Measurements from ENCODE around the gene CES1. TPM values are rescaled to one million over a fixed set of nuclear protein-coding genes. Genes with fewer than 3 reads are reported as not detected.
"Not testable (repeated sequence)": the region's sequence is repeated elsewhere in the genome, so short reads cannot be mapped to it uniquely, and the experiment has no call there.

Gene CES1
- total RNA-seq, 4 donors from 2014 or later = 0.76 to 9.5 (median 2.6) TPM

DNA sequence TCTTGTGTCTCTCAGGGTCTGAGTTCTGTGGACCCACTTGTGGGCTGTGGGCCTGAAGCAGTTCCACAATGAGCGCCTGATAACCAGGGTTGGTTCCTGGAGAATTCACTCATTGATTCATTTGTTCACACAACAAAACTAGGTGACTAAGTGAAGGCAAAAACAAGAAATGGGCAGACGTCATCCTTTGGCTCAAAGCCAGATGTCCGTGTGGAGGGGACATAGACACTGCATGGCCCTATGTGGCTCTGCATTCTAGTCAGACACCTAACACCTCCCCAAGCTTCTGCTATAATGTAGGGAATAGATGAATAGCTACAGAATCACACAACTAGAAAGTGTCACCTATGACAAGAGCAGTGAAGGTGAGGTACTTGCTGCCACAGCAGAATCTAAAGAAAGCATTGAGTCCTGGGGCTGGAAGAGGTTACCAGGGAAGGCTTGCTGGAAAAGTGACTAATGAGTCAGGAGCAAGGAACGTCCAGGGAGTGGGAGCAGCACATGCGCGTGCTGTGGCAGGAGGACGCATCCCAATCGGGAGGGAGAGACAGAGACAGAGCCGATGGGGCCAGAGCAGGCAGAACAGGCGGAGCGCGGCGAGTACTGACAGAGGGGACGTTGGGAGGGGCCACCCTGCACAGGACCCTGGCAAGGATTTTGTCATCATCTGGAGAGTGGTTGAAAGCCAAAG is 58.9 kb downstream of the CES1 start:
- WGBS, 2 donors = 43 to 51% methylated on average over 4 to 14 of the region's 14 CpGs
- H3K4me3 ChIP-seq (ENCODE audit: low read depth, poor library complexity, severe bottlenecking) = no peak overlapping the region
- no peak for DNase-seq (ENCODE audit: low spot score in 2 of 2)
- TF ChIP-seq CTCF (IDR thresholded peaks at IDR 0.05) = no peak
- no peak for TF ChIP-seq POLR2A (IDR thresholded peaks at IDR 0.05)
- intact Hi-C loops (cut with DNase I; ENCODE audit: low total_unique reads) = loop anchor here (10.0 kb wide), 1 partner anchor 1229 kb away; no protein-coding TSS in a partner anchor

- intact Hi-C loops (cut with DNase I; ENCODE audit: low total_unique reads) = no loop called here
- no peak for TF ChIP-seq POLR2A (IDR thresholded peaks at IDR 0.05)
- no peak for TF ChIP-seq CTCF (IDR thresholded peaks at IDR 0.05)
- DNase-seq (ENCODE audit: low spot score in 2 of 2) = no peak
- H3K4me3 ChIP-seq (ENCODE audit: low read depth, poor library complexity, severe bottlenecking) = no peak overlapping the region
- WGBS, 2 donors = 56 to 78% methylated on average over 3 of the region's 3 CpGs
Measured at GRCh38 chr16:55765161-55765560, 67.7 kb downstream of the CES1 start.

DNA sequence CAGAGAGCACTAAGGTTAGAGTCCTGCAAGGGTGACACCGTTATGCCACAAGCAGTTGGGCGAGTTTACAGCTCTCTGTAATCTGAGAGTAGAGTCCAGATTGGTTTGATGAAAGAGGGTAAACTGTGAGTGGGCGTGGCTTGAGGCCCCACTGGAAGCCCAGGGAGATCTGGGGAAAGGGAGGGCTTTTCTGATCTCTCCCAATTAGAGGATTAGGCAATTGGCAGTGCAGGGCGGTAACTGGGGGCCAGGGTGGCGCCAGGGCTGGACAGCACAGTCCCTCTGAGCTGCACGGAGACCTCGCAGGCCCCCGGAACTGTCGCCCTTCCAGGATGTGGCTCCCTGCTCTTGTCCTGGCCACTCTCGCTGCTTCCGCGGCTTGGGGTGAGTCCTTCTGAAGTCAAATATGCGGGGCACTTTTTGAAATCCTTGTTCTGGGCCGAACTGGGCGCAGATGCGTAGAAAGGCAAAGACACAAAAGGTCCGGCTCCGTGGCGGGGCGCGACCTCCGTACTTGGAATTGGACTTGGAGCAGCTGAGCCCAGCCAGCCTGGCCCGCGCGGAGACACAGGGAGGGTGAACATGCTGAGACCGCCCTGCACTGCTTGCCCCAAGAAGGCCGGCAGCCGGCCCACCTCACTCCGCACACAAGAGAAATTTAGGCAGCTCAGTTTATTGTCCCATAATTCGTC is 72.4 kb downstream of the CES1 start:
- no peak for TF ChIP-seq CTCF (IDR thresholded peaks at IDR 0.05)
- no peak for TF ChIP-seq POLR2A (IDR thresholded peaks at IDR 0.05)
- DNase-seq (ENCODE audit: low spot score in 2 of 2) = no peak
- intact Hi-C loops (cut with DNase I; ENCODE audit: low total_unique reads) = no loop called here
- no peak overlapping the region for H3K4me3 ChIP-seq (ENCODE audit: low read depth, poor library complexity, severe bottlenecking)
- WGBS, 2 donors = 47 to 54% methylated on average over 23 to 30 of the region's 30 CpGs

DNA sequence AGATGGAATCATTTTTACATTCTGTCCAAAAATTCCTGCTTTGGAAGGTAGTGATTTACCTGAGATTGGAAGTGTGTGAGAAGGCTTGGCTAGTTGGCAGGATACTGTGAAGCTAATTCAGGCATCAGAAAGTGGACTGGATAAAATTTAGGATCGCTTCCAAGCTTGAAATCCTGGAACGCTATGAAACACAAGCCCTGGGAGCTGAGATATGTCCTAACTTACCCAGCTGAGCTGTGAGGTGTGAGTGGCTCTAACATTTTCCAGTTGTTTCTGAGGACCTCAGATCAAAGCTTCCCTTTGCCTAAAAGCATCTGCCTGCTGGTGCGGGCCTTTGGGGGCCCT is 73.0 kb downstream of the CES1 start:
- H3K4me3 ChIP-seq (ENCODE audit: low read depth, poor library complexity, severe bottlenecking); intact Hi-C loops (cut with DNase I; ENCODE audit: low total_unique reads); DNase-seq (ENCODE audit: low spot score in 2 of 2): not testable (repeated sequence)
- WGBS, 2 donors = 43 to 59% methylated on average over 3 of the region's 3 CpGs

GRCh38 chr16:55757595-55758527 is 75.0 kb downstream of the CES1 start:
- intact Hi-C loops (cut with DNase I; ENCODE audit: low total_unique reads); H3K4me3 ChIP-seq (ENCODE audit: low read depth, poor library complexity, severe bottlenecking); DNase-seq (ENCODE audit: low spot score in 2 of 2): not testable (repeated sequence)
- WGBS, 2 donors = 50% methylated on average over 6 of the region's 6 CpGs

DNA sequence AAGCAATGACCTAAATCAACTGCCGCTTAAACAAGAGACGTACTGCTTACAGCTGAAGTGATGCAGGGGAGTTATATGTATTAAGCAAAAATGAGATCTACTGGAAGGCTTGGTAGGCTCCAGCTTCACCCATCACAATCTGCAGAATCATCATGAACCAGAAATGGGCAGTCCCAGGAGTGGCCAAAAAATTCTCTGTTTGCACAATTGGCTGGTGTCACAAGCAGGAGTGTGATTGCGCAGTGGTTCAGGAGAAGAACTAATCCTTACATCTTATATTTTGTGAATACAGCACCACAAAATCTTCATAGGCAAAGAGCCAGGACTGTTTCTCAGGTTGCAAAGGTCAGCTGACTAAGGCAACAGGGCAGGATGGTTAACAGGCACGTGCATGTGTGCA is 75.9 kb downstream of the CES1 start:
- H3K4me3 ChIP-seq (ENCODE audit: low read depth, poor library complexity, severe bottlenecking) = no peak overlapping the region
- WGBS, 2 donors = 72 to 73% methylated on average over 4 of the region's 4 CpGs
- intact Hi-C loops (cut with DNase I; ENCODE audit: low total_unique reads) = no loop called here
- no peak for DNase-seq (ENCODE audit: low spot score in 2 of 2)
- TF ChIP-seq POLR2A (IDR thresholded peaks at IDR 0.05) = no peak
- TF ChIP-seq CTCF (IDR thresholded peaks at IDR 0.05) = no peak
